Activated T-cell treated with anti-CD3 and anti-CD28 coated beads for 24 hours (primary cell): Measurements from ENCODE around the gene LMTK2.
A peak's percentile ranks its signal among the peaks of the same experiment; 100 is the strongest.

Experiments used
- DNase-seq: peaks from one replicate; pipeline ENCODE4 v3.0.0-alpha.2; 2020; ENCODE audit warnings: low read depth

The LMTK2 gene

DNA sequence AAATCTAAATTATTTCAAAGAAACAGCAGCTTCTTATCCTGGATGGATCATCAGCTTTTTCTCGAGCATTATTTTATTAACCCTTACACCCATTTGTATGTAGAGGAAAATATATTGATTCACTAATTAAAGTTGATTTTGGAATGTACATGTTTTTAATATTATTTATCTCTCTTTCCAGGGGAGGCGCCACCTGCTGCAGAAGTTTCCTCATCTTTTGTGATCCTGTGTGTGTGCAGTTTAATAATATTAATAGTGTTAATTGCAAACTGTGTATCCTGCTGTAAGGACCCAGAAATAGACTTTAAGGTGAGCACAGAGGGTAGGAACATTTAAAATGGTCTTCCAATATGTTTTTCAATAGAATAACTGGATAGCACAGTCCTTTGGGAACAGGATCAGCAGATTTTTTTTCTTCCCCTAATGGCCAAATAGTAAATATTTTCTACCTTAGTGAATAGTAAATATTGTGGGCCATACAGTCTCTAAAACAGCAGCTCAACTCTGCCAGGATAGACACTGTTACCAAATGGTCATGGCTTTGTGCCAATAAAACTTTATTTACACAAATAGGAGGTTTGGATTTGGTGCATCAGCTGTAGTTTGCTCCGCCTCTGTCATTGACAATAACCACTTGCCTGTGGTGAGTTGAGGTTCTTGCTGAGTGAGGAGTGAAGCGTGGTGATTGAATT is 30.6 kb downstream of the LMTK2 start:
- DNase-seq: no peak

DNA sequence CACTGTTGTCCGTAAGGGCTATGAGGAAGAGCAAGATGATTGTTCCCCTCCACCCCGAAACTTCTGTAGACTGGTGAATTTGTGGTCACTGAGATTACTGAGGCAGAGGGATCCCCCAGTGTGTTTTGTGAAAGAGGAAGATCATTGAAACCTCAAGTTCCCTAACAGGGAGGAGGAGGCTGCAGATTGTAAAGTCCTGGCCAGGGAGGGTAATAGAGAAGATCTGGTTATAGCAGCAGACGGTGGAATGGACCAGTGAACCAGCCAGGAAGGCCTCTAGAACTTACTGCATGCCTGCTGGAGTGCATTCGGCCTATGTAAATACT is 31.1 kb downstream of the LMTK2 start:
- DNase-seq: no peak

GRCh38 chr7:98138672-98139071 is 32.0 kb downstream of the LMTK2 start:
- DNase-seq: no peak

- DNase-seq: no peak
Observed at GRCh38 chr7:98142658-98143057, 36.0 kb downstream of the LMTK2 start.

DNA sequence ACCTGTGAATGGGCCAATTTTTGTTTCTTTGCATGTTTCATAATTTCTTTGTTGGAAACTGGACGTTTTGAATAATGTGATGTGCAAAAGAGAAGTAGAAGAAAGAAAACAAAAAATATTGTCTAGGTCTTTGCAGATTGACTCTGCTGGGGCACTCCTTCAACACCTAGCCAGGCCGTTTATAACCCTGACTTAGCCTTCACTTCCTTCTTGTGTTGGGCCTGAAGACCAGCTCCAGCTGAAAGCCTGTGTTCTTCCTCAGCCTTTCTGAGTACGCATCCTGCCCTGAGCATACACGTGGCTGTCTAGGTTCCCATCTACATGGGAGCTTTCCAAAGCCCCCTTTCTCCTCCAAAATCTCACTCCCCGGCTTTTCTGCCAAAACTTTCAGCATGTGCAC is 41.9 kb downstream of the LMTK2 start:
- no peak for DNase-seq

GRCh38 chr7:98149116-98149692 is 42.5 kb downstream of the LMTK2 start:
- no peak for DNase-seq

GRCh38 chr7:98151884-98152283 is 45.2 kb downstream of the LMTK2 start:
- no peak for DNase-seq

DNA sequence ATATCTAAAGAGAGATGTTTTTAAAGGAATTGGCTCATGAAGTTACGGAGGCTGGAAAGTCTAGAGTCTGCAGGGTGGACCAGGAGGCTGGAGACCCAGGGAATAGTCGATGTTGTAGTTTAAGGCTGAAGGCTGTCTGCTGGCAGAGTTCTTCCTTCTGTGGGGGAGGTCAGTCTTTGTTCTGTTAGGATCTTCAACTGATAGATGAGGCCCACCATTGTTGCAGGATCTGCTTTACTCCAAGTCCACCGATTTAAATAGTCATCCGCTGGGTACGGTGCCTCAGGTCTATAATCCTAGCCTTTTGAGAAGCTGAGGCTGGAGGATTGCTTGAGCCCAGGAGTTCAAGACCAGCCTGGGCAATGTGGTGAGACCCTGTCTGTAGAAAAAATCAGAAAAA is 50.0 kb downstream of the LMTK2 start:
- DNase-seq: no peak

DNA sequence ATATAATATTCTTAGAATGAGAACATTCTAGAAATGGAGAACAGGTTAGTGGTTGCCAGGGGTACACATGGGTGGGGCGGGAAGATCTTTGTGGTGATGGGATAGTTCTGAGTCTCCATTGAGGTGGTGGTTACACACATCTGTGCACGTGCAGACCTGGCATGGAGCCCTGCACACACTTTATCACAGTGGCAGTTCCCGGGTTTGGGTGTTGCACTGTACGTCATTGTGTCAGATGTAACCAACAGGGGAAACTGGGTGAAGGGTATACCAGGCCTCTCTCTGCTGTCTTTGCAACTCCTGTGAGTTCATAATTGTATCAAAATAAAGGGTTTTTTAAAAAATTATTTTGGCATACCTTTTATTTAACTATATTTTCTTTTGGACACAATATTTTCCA is 51.1 kb downstream of the LMTK2 start:
- DNase-seq: no peak

GRCh38 chr7:98162758-98163157 is 56.1 kb downstream of the LMTK2 start:
- no peak for DNase-seq

DNA sequence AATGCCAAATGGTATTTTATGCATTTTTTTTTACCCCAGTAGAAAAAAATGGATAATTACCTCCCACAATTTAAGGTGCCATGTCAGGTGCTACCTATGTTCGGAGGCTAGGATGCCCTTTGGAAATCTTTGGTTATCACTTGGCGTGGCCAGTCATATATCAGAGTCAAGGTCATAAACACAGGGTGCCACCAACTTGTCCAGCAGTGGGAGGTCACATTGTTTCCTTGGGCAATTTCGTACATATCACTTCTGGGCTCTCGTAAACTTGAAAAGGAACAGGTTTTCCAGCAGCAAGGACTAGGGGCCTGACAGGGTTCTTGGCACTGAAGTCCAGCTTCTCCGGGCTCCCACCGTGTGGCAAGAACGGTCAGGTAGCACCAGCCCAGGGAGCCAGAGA is 56.6 kb downstream of the LMTK2 start:
- no peak for DNase-seq

DNA sequence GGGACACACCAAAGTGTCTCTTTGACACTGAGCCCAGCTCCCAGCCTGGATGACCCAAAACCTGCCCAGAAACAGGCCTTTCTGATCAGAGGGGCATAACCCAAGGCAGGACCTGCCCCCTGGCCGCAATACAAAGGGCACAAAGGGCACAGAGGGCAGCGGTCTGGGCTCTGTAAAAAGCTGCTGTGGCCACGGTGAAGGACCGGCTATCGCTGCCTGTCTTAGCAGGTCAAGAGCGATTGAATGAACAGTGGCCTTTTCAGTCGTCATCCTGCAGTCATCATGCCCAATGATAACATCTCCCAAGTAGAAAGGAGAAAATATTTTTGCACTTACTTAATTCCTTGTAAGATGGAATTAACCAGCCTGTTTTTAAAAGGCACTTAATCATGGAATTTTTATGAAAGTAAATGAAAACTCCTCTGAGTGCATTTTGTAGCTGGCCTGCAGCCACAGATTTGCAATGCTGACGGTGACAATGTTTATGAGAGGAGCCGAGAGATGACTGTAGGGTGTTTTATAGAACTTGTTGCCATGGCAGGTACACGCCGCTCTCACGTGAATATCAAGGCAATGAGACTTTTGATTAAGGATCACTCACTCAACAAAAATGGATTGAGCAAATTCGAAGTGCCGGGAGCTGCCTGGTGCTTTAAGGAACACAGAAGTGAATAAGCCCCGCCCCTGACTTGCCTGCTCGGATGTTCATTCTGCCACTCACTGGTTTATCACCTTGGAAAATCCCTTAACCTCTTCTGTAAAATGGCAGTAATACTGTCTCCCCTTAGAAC is 57.2 kb downstream of the LMTK2 start:
- no peak for DNase-seq

GRCh38 chr7:98165827-98166667 is 59.4 kb downstream of the LMTK2 start:
- DNase-seq: peak; percentile 15

GRCh38 chr7:98166668-98166970 is 60.0 kb downstream of the LMTK2 start:
- no peak for DNase-seq

DNA sequence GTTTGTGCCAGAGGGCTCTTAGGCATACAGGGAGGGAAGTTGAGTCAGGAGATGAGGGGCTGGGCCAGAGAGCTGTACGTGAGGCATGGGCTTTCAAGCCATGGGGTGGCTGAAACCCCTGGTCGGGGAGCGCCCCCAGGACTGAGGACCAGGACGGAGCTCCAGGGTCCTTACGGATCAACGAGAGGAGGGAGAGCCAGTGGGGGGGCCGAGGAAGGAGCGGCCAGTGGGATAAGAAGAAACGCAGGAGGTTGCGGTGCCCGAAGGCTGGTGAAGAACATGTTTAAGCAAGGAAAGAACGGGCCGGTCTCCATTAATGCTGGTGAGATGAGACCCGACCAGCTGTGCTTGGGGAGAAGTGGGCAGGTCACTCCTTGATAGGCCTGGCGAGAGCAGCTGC is 61.0 kb downstream of the LMTK2 start:
- no peak for DNase-seq

- peak; percentile 42 for DNase-seq
Observed at GRCh38 chr7:98168181-98168903, 61.7 kb downstream of the LMTK2 start.

DNA sequence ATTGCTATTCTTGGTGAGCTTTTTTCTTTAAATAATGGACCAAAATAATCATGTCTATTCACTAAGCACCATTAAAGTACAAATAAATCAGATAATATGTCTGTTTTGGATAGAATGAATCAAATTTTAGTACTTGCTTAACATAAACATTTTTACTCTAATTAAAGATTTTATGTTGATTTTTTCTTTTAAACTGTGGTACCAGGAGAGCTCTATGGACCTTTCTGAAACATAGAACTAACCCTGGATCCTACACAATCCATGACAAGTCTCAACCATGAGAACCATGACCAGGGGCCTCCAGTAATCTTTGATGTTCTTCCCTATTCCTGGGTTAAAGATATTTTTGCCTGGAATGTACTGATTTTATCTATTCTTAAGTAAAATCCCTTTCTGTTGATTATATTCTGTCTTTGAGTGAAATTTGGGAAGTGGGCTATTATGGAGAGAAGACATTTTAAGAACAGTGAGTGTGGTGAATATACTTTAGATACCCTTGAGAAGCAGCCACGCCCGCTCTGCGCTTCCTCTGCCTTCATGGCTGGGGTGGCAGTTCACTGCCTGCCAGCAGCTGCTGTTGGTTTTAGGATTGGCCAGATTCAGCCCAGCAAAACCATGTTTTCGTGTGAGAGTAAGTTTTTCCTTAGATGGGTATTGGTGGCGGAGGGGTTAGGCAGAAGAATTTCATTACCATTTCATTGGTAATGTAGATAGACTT is 62.4 kb downstream of the LMTK2 start:
- DNase-seq: no peak

- DNase-seq: no peak
Observed at GRCh38 chr7:98170966-98171365, 64.3 kb downstream of the LMTK2 start.

GRCh38 chr7:98171449-98171848 is 64.8 kb downstream of the LMTK2 start:
- no peak for DNase-seq

DNA sequence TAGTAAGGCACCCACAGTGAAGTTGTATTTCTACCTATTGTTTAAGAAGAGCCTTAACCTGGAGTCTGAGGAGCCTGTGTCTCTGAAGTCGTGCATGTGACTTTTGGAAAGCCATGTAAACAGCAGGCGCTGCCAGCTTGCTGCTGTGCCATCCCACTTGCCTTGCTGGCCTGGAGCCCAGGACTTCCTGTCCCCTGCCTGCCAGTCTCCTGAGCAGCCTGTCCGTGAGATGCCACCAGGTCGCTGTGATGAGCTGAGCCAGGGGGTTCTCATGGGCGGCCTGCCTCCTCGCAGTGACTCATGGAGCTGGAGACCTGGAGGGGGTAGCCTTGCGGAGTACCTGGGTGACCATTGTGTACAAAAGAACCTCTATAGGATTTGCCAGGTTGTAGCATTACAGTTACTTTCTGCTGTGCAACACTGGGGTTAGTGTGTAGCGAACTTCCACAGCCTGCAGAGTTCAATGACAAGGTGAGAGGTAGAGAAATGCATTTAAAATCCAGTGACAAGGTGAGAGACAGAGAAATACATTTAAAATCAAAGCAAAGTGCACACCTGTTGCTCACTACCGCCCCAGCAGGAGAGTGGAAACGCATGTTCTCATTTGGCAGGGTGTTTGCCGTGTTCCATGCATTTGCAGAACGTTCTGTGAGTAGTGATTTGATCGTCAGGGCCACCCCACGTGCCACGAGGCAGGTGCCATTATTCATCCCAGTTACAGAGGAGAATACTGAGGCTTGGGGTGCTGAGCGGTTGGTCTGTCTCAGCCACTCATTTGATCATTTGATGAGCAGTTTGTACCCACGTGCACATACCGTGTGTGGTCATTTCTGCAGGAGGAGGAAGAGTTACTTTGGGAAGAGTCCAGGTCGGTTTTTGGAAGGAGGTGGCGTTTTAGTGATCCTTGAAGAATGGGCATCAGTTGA is 67.9 kb downstream of the LMTK2 start:
- DNase-seq: no peak
